Mammary epithelial cell (primary cell): ENCODE data around the gene GRIPAP1.

Experiments
- CTCF ChIP-seq, 2 donors: IDR thresholded peaks in 1 of 2; conservative IDR thresholded peaks in 1 of 2; 2 replicates each; pipeline ENCODE4 v1.5.1; 2011 to 2012; ENCODE audit warnings: inconsistent platforms in 2 of 2, low read length in 2 of 2, mild to moderate bottlenecking in 2 of 2, control low read depth in 1 of 2, low read depth in 1 of 2; ENCODE audit not compliant: insufficient read depth in 1 of 2; ENCODE audit errors: extremely low read depth in 1 of 2
- EZH2 ChIP-seq: IDR thresholded peaks from 2 replicates; pipeline ENCODE4 v1.6.1; 2012; ENCODE audit warnings: low read length, inconsistent platforms, borderline replicate concordance

DNA sequence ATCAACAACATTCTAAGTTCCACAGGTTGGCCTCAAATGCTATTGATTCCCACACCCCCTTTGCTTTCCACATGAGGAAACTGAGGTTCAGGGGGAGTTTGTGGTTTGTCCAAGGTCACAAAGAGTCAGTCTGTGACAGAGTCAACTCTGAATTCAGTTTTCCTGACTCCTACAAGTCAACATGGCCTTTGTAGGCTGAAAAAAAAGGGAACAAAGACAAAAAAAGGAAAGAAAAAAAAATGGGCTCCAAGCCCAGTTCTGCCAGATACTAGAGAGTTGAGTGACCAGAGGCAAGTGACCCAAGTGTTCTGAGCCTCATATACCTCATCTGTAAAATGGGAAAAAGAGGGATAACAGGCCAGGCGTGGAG lies 66.8 kb downstream of the GRIPAP1 start:
- TF ChIP-seq EZH2 (no peak), CTCF (conservative IDR thresholded peaks at IDR 0.05 in 1 of 2, IDR thresholded peaks at IDR 0.05 in 1 of 2; ENCODE audit: extremely low read depth in 1 of 2, insufficient read depth in 1 of 2, low read depth in 1 of 2, low read length in 2 of 2) (no peak)
